ENCODE data around the gene SCN8A. TPM values are rescaled to one million over a fixed set of nuclear protein-coding genes. Genes with fewer than 3 reads are reported as not detected.

SCN8A gene
- total RNA-seq, 3 donors from 2014 or later, result 0.32 to 5.0 (median 1.6) TPM

DNA sequence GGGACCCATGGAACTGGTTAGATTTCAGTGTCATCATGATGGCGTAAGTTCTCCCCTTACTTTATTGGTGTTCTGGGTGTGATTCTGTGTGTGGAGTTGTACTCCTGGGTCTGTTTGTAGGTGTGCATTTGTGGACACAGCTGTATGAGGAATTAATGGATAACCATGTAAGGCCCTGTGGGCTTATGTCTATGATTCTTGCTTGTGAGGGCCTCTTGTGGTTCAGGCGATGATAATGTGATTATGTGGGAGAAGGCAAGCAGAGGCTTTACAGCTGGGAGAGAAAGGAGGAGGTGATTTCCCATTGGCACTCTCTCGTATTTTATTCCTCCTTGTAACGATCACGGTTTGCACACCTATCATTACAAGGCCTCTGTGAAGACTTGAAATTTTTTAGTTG lies 96.1 kb downstream of the SCN8A start:
- no peaks in the 10 kb centered on the region for H3K27me3 ChIP-seq
- intact Hi-C loops (cut with DNase I; ENCODE audit: low total_unique reads), result no loop called here
- H3K36me3 ChIP-seq, result no peaks in the 10 kb centered on the region
- H3K27ac ChIP-seq, result peak overlapping the region; percentile 11 to 28
- peaks cover 0 to 5% of the 10 kb centered on the region in 2 donors for H3K4me1 ChIP-seq
- no peak overlapping the region for H3K4me3 ChIP-seq
- DNase-seq (ENCODE audit: low spot score in 2 of 2), result no peak
- no peak for TF ChIP-seq POLR2AphosphoS5 (IDR thresholded peaks at IDR 0.05)
- no peak for TF ChIP-seq POLR2A (IDR thresholded peaks at IDR 0.05)
- TF ChIP-seq, protein P1, sequence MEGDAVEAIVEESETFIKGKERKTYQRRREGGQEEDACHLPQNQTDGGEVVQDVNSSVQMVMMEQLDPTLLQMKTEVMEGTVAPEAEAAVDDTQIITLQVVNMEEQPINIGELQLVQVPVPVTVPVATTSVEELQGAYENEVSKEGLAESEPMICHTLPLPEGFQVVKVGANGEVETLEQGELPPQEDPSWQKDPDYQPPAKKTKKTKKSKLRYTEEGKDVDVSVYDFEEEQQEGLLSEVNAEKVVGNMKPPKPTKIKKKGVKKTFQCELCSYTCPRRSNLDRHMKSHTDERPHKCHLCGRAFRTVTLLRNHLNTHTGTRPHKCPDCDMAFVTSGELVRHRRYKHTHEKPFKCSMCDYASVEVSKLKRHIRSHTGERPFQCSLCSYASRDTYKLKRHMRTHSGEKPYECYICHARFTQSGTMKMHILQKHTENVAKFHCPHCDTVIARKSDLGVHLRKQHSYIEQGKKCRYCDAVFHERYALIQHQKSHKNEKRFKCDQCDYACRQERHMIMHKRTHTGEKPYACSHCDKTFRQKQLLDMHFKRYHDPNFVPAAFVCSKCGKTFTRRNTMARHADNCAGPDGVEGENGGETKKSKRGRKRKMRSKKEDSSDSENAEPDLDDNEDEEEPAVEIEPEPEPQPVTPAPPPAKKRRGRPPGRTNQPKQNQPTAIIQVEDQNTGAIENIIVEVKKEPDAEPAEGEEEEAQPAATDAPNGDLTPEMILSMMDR (IDR thresholded peaks at IDR 0.05), result no peak
- H3K9me3 ChIP-seq, result no peaks in the 10 kb centered on the region

DNA sequence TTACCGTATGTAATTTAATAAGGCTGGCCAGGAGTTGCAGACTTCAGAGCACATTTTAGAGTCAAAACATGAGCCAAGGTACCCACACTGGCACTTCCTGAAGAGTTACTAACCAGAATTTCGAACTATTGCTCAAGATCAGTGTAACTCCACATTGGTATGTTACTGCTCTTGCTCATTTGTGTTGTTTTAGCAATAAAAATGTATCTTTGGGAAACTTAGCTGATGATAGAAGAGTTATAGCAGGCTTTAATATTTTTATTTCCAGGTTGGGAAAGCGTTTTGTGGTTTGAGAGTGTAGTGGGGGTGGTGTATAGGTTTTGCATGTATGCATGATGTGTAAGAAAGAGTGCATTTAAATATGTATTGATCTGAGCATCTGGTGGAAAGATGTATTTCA lies 96.6 kb downstream of the SCN8A start:
- intact Hi-C loops (cut with DNase I; ENCODE audit: low total_unique reads), result no loop called here
- no peak for TF ChIP-seq POLR2AphosphoS5 (IDR thresholded peaks at IDR 0.05)
- no peak for TF ChIP-seq POLR2A (IDR thresholded peaks at IDR 0.05)
- TF ChIP-seq, protein P1 (IDR thresholded peaks at IDR 0.05), result no peak
- DNase-seq (ENCODE audit: low spot score in 2 of 2), result no peak
- H3K27me3 ChIP-seq, result no peaks in the 10 kb centered on the region
- H3K9me3 ChIP-seq, result no peaks in the 10 kb centered on the region
- H3K36me3 ChIP-seq, result no peaks in the 10 kb centered on the region
- H3K4me1 ChIP-seq, result peaks cover 0 to 5% of the 10 kb centered on the region in 2 donors
- H3K27ac ChIP-seq, result peak overlapping the region in 1 of 2 donors; percentile 11
- no peak overlapping the region for H3K4me3 ChIP-seq

DNA sequence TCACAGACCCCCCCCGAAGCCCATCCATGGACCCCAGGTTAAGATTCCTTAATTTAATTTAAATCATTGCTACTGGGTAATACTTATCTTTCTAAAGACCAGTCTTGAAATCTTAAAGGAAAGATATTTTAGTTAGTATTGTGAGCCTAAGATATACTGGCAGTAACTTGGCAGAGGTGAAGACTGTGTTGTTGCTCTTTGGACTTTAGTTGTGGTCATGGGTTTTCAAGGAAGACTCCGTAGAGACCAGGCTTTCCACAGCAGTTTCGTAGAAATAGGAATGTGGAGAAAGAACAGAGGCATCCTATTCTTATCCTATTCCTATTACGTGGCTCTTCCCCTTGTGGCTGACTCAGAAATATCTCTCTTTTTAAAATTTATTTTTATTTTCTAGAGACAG lies 99.0 kb downstream of the SCN8A start:
- no peaks in the 10 kb centered on the region for H3K27me3 ChIP-seq
- no peak overlapping the region for H3K4me3 ChIP-seq
- H3K36me3 ChIP-seq, result no peaks in the 10 kb centered on the region
- intact Hi-C loops (cut with DNase I; ENCODE audit: low total_unique reads), result no loop called here
- no peak overlapping the region for H3K27ac ChIP-seq
- TF ChIP-seq POLR2A (IDR thresholded peaks at IDR 0.05), result no peak
- TF ChIP-seq, protein P1 (IDR thresholded peaks at IDR 0.05), result no peak
- no peak for TF ChIP-seq POLR2AphosphoS5 (IDR thresholded peaks at IDR 0.05)
- no peaks in the 10 kb centered on the region for H3K9me3 ChIP-seq
- DNase-seq (ENCODE audit: low spot score in 2 of 2), result no peak
- H3K4me1 ChIP-seq, result peaks cover 0 to 5% of the 10 kb centered on the region in 2 donors

DNA sequence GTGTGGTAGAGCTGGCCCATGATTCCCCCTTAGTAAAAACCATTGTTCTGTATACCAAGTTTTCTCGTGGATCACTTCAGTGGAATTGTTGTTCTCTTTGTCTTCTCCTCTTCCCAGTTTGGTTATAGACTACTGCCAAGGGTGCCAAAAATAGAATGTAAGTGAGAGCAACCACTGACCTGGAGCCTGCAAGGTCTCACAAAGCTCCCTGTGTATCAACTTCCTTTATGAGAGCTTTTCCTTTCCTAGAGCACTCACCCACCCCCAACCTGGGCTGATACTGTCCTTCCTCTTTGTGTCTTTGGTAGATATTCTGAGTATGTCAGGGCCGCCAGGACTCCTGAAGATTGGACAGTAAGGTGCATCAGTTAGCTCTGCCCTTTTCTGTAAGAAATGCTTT lies 101.0 kb downstream of the SCN8A start:
- Histone ChIP-seq H3K9me3 (no peaks in the 10 kb centered on the region), H3K4me1 (peaks cover 0 to 7% of the 10 kb centered on the region in 2 donors), H3K36me3 (no peaks in the 10 kb centered on the region), H3K27me3 (no peaks in the 10 kb centered on the region), H3K4me3 (no peak overlapping the region), H3K27ac (no peak overlapping the region)
- intact Hi-C loops (cut with DNase I; ENCODE audit: low total_unique reads), result no loop called here
- TF ChIP-seq, protein P1 (IDR thresholded peaks at IDR 0.05), result no peak
- TF ChIP-seq POLR2AphosphoS5 (IDR thresholded peaks at IDR 0.05) (no peak), POLR2A (IDR thresholded peaks at IDR 0.05) (no peak)
- DNase-seq (ENCODE audit: low spot score in 2 of 2), result no peak

DNA sequence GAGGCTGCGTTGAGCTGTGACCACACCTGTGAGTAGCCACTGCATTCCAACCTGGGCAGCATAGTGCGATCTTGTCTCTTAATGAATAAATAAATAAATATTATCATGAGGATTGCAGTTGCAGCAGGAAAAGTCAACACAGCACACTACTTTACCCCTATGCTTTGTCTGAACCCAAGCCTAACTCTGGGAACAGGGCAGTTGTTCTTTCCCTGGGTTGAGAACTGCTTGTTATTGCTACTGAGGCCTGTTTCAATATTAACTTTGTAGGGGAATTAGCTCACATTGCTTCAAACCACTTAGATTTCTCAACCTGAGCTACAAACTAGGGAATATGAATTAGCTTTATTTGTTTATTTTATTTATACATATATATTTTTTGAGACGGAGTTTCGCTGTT lies 102.5 kb downstream of the SCN8A start:
- Histone ChIP-seq H3K4me1 (peaks cover 0 to 4% of the 10 kb centered on the region in 2 donors), H3K27ac (no peak overlapping the region), H3K9me3 (no peaks in the 10 kb centered on the region), H3K4me3 (no peak overlapping the region), H3K27me3 (no peaks in the 10 kb centered on the region), H3K36me3 (no peaks in the 10 kb centered on the region)
- intact Hi-C loops (cut with DNase I; ENCODE audit: low total_unique reads), result no loop called here
- no peak for TF ChIP-seq POLR2A (IDR thresholded peaks at IDR 0.05)
- TF ChIP-seq, protein P1 (IDR thresholded peaks at IDR 0.05), result no peak
- DNase-seq (ENCODE audit: low spot score in 2 of 2), result no peak

All from breast epithelium (tissue), 4 donors.